RWPE2 (cell line): ENCODE data around the gene UQCC2.

Experiments used
- ATAC-seq: fragments of 200-7000 bp; cut with Tn5 transposase; 3 replicates; pipeline ENCODE4 v1.9.1; 2021; ENCODE audit warnings: low read depth
- DNase-seq: peaks from one replicate; pipeline ENCODE4 v3.0.0-alpha.2; 2020; ENCODE audit warnings: low spot score
- H3K27ac ChIP-seq: fragments of 450-650 bp; 2 replicates; pipeline ENCODE4 v1.5.1; 2017; ENCODE audit warnings: mild to moderate bottlenecking; ENCODE audit not compliant: poor library complexity, severe bottlenecking
- H3K27me3 ChIP-seq: fragments of 250-450 bp; sonication (Bioruptor Pico); 2 replicates; pipeline ENCODE4 v1.5.1; 2021; ENCODE audit warnings: mild to moderate bottlenecking, moderate library complexity; ENCODE audit not compliant: insufficient read depth, poor library complexity, severe bottlenecking
- H3K36me3 ChIP-seq: fragments of 250-450 bp; sonication (Bioruptor Pico); 2 replicates; pipeline ENCODE4 v1.5.1; 2020; ENCODE audit warnings: low read depth, mild to moderate bottlenecking, moderate library complexity
- H3K4me1 ChIP-seq: fragments of 250-450 bp; sonication (Bioruptor Pico); 2 replicates; pipeline ENCODE4 v1.5.1; 2021; ENCODE audit warnings: mild to moderate bottlenecking, moderate library complexity; ENCODE audit not compliant: insufficient read depth, poor library complexity, severe bottlenecking
- H3K4me3 ChIP-seq: fragments of 250-450 bp; sonication (Bioruptor Pico); 2 replicates; pipeline ENCODE4 v1.5.1; 2021; ENCODE audit warnings: mild to moderate bottlenecking, moderate library complexity; ENCODE audit not compliant: severe bottlenecking
- H3K9me3 ChIP-seq: fragments of 250-450 bp; sonication (Bioruptor Pico); 2 replicates; pipeline ENCODE4 v1.5.1; 2021; ENCODE audit warnings: mild to moderate bottlenecking, moderate library complexity; ENCODE audit not compliant: severe bottlenecking
- CTCF ChIP-seq: fragments of 450-650 bp; IDR thresholded peaks from one replicate; pipeline ENCODE4 v1.5.1; 2017; ENCODE audit warnings: mild to moderate bottlenecking, moderate library complexity; ENCODE audit not compliant: poor library complexity, severe bottlenecking

UQCC2 gene

GRCh38 chr6:33668328-33668727 lies 43.2 kb downstream of the UQCC2 start:
- H3K9me3 ChIP-seq: no peaks in the 10 kb centered on the region
- H3K27ac ChIP-seq: peak overlapping the region; percentile 65
- peaks cover 100% of the 10 kb centered on the region for H3K36me3 ChIP-seq
- TF ChIP-seq CTCF: no peak
- no peak overlapping the region for H3K4me3 ChIP-seq
- ATAC-seq: no peak
- H3K27me3 ChIP-seq: no peaks in the 10 kb centered on the region
- peaks cover 14% of the 10 kb centered on the region for H3K4me1 ChIP-seq
- DNase-seq: no peak

GRCh38 chr6:33667776-33668175 lies 43.7 kb downstream of the UQCC2 start:
- Histone ChIP-seq H3K36me3 (peaks cover 100% of the 10 kb centered on the region), H3K27ac (no peak overlapping the region), H3K4me3 (no peak overlapping the region), H3K27me3 (no peaks in the 10 kb centered on the region), H3K9me3 (no peaks in the 10 kb centered on the region), H3K4me1 (peaks cover 10% of the 10 kb centered on the region)
- no peak for TF ChIP-seq CTCF
- ATAC-seq (no peak), DNase-seq (no peak)

- no peak overlapping the region for H3K27ac ChIP-seq
- no peak overlapping the region for H3K4me3 ChIP-seq
- H3K4me1 ChIP-seq: peaks cover 9% of the 10 kb centered on the region
- TF ChIP-seq CTCF: no peak
- no peaks in the 10 kb centered on the region for H3K27me3 ChIP-seq
- DNase-seq (no peak), ATAC-seq (no peak)
- peaks cover 100% of the 10 kb centered on the region for H3K36me3 ChIP-seq
- no peaks in the 10 kb centered on the region for H3K9me3 ChIP-seq
Observed at GRCh38 chr6:33667072-33667471, 44.4 kb downstream of the UQCC2 start.

- Histone ChIP-seq H3K4me1 (peaks cover 9% of the 10 kb centered on the region), H3K36me3 (peaks cover 96% of the 10 kb centered on the region), H3K27ac (no peak overlapping the region), H3K27me3 (no peaks in the 10 kb centered on the region), H3K4me3 (no peak overlapping the region), H3K9me3 (no peaks in the 10 kb centered on the region)
- ATAC-seq (no peak), DNase-seq (no peak)
- no peak for TF ChIP-seq CTCF
Observed at GRCh38 chr6:33665957-33666356, 45.5 kb downstream of the UQCC2 start.

GRCh38 chr6:33664506-33665057 lies 46.9 kb downstream of the UQCC2 start:
- H3K36me3 ChIP-seq: peaks cover 94% of the 10 kb centered on the region
- H3K27ac ChIP-seq: no peak overlapping the region
- no peak for TF ChIP-seq CTCF
- no peaks in the 10 kb centered on the region for H3K27me3 ChIP-seq
- H3K4me3 ChIP-seq: no peak overlapping the region
- peaks cover 9% of the 10 kb centered on the region for H3K4me1 ChIP-seq
- no peak for DNase-seq
- H3K9me3 ChIP-seq: no peaks in the 10 kb centered on the region
- no peak for ATAC-seq
